ENCODE results near the gene ARHGAP9.
"Not testable (repeated sequence)": the region's sequence is repeated elsewhere in the genome, so short reads cannot be mapped to it uniquely, and the experiment has no call there.

ARHGAP9 gene

DNA sequence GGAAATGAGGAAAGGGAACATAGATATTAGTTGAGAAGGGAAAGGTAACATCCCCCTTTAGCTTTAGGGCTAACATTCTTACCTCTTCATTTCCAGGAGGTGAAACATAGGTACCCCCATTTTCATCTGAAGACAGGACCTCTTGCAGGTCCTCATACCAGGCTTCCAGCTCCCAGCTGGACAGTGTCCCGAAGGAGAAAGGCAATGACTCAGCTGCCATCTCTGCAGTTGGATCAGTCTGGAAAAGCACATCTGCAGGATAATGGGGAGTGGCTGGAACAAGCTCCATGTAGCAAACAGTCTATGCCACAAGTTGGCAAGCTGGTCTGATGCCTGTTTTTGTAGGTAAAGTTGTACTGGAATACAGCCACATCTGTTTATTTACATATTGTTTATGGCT is 37.5 kb upstream of the ARHGAP9 start:
- no peak for DNase-seq

DNA sequence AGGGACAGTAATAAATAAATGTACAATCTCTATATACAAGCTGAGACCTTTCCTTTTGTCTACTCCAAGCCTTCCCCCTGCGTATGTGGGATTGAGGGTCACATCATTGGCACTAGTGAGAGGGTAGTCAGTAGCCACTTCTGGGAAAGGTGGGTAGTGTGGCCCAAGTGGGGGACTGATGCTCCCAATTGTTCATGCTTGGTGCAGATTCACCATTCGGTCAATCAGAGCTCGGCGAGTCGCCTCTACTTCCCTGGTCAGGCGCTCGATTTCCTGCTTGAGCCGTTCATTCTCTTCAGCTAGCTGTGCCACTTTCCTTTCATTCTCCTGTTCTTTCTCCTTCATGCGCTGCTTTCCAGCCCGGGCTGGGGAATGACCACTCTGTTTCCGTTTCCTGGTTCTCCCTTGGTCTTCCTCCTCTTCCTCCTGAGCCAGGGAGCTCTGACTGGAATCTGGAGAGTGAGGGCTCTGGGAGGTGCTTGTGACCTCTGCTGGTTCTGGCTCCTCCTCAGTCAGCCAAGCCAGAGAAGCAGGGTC is 37.0 kb upstream of the ARHGAP9 start:
- no peak for DNase-seq

DNA sequence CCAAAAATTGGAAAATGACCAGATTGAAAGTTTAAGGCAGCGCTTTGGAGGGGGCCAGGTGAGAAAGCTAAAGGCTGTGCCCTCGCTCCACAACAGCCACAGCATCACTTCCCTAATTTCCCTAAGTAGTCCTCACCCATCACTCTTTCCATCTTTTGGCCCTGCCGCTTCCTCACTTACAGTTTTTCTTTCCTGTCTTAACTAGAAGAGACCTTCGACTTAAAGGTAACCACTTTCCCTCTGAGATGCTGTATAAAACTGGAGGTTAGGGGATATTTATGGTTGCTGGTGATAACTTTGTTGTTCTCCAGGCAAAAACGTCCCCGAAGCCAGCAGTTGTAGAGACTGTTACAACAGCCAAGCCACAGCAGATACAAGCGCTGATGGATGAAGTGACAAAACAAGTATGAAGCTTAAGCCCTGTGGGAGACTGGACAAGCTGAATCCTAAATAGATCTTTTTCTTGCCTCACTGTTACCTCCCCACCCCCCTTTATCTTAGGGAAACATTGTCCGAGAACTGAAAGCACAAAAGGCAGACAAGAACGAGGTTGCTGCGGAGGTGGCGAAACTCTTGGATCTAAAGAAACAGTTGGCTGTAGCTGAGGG is 36.4 kb upstream of the ARHGAP9 start:
- no peak for DNase-seq

DNA sequence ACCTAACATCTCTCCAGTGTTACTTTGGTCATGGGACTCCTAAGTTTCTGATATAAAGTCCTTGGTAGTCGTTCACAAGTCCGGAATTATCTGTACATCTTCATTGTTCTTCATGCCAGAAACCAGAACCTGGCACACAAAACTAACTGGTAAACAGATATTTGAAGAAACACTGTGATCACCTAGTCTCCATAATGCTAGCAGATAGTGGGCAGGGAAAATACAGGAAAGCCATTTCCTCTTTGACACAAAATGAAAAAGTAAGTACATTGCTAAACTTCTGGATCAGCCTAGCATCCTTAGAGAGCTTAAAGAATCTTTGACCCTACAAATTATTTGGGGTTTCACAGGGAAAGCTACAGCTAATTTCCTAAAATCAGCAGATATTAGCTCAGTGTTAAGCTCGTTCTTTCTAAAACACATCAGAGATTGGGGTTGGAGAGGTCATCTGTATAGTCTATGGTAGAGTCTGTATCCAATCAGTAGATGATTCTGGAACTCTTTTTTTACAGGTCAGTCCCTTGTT is 35.8 kb upstream of the ARHGAP9 start:
- DNase-seq: no peak

DNA sequence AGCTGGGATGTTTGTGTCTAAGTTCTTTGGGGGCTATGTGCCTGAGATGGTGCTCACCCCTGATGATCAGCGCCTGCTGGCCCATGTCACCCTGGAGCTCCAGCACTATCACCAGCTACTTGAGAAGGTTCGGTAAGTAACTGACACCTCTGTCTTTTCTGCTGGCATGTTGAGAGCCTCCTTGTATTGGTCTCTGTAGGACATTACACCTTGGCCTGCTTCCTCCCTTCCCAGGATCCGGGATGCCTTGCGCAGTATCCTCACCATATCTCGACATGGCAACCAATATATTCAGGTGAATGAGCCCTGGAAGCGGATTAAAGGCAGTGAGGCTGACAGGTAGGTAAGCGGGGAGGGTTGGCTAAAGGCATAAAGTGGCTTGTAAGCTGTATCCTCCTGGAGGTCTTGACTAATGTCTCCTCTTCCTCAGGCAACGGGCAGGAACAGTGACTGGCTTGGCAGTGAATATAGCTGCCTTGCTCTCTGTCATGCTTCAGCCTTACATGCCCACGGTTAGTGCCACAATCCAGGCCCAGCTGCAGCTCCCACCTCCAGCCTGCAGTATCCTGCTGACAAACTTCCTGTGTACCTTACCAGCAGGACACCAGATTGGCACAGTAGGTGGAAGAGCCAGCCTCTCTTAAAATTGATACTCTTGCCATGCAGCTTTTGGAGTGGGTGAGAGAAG is 35.2 kb upstream of the ARHGAP9 start:
- no peak for DNase-seq

DNA sequence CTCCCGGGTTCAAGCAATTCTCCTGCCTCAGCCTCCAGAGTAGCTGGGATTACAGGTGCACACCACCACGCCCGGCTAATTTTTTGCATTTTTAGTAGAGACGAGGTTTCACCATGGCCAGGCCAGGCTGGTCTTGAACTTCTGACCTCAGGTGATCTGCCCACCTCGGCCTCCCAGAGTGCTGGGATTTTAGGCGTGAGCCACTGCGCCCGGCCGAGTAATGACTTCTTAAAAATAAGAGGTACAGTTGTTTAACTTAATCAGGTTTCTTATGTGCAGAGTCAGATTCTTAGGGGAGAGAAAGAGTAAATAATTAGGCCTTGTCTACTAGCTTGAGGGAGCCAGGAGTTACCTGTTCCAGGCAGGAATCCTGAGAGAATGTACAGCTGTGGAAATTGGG is 34.6 kb upstream of the ARHGAP9 start:
- not testable (repeated sequence) for DNase-seq

DNA sequence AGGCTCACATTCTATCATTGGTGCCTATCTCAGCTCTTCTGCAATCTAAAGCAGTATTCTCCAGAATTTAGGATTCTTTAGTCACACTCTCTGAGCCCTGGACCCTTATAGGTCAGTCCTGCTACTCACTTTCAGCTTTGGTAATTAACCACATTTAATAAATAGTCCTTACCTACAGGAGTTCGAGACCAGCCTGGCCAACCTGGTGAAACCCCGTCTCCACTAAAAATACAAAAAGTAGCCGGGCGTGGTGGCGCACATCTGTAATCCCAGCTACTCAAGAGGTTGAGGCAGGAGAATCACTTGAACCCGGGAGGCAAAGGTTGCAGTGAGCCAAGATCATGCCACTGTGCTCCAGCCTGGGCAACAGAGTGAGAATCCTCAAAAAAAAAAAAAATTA is 34.0 kb upstream of the ARHGAP9 start:
- DNase-seq: not testable (repeated sequence)

DNA sequence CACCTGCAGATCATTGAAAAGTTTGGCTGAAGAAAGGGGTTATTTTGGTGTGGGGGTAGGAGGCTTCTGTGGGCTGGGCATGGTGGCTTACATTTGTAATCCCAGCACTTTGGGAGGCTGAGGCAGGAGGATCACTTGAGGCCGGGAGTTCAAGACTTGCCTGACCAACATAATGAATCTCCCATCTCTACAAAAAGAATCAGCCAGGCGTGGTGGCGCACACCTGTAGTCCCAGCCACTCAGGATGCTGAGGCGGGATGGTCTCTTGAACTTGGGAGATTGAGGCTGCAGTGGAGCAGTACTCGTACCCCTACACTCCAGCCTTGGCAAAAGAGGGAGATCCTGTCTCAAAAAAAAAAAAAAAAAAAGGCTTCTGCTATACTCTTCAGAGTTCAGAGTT is 33.6 kb upstream of the ARHGAP9 start:
- no peak for DNase-seq

DNA sequence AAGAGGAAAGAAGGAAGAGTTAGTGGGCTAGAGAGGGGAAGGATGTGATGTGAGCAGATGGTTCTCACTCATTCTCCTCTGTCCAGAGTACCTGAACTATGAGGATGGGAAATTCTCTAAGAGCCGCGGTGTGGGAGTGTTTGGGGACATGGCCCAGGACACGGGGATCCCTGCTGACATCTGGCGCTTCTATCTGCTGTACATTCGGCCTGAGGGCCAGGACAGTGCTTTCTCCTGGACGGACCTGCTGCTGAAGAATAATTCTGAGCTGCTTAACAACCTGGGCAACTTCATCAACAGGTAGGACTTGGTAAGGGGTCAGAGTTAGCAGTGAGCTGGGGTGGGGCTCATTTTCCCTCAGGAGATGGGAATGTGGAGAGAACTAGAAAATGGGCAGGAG is 33.0 kb upstream of the ARHGAP9 start:
- no peak for DNase-seq

DNA sequence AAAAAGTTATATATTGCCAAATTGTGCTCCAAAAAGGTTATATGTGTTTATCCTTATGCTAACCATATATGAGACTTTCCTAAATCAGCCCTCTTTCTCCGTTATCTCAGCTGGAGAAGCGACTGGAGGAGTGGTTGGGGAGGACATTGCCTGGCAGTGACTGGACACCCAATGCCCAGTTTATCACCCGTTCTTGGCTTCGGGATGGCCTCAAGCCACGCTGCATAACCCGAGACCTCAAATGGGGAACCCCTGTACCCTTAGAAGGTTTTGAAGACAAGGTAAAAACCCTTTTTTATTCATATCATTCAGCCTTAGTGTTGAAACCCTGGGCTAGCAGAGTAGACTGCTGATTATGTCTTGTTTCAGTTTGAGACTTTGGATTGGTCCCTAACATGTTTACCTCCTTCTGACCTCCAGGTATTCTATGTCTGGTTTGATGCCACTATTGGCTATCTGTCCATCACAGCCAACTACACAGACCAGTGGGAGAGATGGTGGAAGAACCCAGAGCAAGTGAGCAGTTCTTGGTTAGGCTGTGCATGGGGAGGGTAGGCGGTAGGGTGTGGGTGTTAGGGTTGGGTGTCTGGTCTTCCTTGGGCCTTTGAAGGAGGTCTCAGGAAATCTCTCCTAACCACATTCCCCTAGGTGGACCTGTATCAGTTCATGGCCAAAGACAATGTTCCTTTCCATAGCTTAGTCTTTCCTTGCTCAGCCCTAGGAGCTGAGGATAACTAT is 32.1 kb upstream of the ARHGAP9 start:
- no peak for DNase-seq

DNA sequence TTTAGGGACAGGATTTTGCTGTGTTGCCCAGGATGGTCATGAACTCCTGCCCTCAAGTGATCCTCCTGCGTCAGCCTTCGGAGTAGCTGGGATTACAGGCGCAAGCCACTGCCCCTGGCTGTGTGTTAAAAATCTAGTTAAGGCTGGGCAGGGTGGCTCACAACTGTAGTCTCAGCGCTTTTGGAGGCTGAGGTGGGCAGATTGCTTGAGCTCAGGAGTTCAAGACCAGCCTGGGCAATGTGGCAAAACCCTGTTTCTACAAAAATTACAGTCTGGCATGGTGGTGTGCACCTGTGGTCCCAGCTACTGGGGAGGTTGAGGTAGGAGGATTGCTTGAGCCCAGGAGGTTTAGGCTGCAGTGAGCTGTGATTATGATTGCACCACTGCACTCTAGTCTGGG is 31.5 kb upstream of the ARHGAP9 start:
- DNase-seq: no peak

DNA sequence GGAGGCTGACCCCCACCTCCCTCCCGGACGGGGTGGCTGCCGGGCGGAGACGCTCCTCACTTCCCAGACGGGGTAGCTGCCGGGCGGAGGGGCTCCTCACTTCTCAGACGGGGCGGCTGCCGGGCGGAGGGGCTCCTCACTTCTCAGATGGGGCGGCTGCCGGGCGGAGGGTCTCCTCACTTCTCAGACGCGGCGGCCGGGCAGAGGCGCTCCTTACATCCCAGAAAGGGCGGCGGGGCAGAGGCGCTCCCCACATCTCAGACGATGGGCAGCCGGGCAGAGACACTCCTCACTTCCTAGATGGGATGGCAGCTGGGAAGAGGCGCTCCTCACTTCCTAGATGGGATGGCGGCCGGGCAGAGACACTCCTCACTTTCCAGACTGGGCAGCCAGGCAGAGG is 28.1 kb upstream of the ARHGAP9 start:
- DNase-seq: not testable (repeated sequence)

DNA sequence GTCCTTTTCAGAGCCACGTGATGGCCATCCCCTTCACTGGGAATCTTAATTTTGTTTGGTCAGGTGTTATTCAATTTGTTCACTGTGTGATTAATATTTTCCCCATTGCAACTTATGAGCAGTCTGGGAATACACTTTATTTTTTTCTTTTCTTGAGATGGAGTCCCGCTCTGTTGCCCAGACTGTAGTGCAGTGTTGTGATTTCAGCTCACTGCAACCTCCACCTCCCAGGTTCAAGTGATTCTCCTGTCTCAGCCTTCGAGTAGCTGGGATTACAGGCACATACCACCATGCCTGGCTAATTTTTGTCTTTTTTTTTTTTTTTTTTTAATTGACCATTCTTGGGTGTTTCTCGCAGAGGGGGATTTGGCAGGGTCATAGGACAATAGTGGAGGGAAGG is 26.9 kb upstream of the ARHGAP9 start:
- not testable (repeated sequence) for DNase-seq

DNA sequence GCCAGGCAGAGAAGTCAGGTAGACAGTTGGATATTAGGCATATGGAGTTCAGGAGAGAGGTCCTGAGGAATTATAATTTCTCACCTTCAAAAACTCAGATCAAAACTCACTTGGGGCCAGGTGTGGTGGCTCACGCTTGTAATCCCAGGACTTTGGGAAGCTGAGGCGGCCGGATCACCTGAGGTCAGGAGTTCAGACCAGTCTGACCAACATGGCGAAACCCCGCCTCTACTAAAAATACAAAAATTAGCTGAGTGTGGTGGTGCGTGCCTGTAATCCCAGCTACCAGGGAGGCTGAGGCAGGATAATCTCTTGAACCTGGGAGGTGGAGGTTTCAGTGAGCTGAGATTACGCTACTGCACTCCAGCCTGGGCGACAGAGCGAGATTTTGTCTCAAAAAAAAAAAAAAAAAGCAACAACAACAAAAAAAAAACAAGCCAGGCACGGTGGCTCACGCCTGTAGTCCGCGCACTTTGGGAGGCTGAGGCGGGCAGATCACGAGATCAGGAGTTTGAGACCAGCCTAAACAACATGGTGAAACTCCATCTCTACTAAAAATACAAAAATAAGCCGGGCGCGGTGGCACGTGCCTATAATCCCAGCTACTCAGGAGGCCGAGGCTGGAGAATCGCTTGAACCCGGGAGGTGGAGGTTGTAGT is 22.8 kb upstream of the ARHGAP9 start:
- DNase-seq: not testable (repeated sequence)

DNA sequence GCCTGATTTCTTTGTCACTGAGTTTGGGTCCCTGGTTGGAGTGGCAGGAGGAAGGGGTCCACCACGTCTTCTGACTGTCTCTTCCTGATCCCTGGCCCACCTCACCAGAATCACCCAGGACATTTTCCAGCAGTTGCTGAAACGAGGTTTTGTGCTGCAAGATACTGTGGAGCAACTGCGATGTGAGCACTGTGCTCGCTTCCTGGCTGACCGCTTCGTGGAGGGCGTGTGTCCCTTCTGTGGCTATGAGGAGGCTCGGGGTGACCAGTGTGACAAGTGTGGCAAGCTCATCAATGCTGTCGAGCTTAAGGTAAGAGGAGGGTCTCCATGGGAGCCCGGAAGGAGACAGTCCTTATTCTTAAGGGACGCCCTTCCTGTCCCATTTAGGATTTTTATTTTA is 20.5 kb upstream of the ARHGAP9 start:
- no peak for DNase-seq

DNA sequence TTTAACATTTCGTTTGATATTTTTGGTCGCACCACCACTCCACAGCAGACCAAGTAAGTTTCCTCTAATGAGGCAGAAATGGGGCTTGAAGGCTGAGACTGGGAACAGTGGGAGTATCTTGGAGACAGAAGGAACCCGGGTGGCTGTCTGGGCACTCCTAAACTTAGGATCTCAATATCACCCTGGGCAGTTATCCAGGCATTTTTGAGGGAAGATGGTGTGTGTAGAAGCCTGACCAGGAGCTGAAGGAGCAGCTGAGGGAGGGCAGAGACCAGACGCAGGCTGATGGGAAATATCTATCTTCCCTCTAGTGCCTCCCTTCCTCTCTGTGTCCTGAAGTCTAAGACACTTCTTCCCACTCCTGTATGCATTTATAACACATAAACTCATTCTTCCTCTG is 18.9 kb upstream of the ARHGAP9 start:
- no peak for DNase-seq

DNA sequence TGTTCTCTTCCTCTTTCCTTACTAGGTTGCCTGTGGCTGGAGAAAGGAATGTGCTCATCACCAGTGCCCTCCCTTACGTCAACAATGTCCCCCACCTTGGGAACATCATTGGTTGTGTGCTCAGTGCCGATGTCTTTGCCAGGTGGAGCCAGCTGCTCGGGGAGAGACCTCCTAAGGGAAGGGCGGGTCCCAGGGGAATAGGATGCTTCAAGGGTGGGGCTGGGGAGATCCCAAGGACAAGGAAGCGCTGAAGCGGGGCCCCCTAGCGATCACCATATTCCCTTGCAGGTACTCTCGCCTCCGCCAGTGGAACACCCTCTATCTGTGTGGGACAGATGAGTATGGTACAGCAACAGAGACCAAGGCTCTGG is 18.5 kb upstream of the ARHGAP9 start:
- DNase-seq: no peak

DNA sequence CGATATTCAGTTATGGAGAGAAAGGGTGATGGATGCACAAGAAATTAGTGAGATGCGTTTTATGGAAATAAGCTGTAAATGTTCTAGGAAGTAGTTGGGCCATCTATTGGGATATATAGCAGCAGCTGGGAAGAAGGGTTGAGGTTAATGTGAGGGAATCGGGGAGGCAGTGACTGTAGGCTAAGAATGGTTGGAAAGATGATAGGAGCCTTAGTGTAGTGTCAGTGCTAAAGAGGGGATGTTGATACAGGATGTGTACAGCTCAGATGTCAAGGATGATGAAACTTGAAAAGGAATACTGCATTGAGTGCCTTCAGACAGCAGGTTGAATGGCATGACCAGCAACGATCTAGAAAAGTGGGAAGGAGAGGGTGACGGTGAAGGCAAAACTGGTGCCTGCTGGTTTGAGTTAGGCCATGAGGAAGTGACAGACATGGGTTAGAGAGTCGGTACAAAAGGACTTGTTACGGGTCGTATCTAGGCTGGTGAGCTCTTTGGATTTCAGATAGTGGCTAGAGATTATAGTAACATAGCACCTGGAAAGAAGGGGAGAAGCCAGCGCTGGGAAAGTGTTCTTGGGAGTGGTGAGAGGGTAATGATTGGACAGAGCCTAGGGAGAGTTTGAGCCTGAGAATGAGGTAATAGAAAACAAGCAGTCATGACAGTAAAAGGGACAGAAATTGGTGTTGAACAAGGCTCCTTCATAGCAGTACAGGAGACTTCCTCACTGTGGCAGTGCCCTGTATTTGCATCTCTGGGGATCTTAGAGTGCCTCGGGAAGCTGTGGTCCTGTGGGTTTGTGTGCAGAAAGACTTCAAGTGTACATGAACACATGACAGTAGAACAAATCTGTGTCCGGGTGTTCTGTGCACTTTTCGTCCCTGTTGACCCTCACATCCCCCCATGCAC is 17.8 kb upstream of the ARHGAP9 start:
- no peak for DNase-seq

DNA sequence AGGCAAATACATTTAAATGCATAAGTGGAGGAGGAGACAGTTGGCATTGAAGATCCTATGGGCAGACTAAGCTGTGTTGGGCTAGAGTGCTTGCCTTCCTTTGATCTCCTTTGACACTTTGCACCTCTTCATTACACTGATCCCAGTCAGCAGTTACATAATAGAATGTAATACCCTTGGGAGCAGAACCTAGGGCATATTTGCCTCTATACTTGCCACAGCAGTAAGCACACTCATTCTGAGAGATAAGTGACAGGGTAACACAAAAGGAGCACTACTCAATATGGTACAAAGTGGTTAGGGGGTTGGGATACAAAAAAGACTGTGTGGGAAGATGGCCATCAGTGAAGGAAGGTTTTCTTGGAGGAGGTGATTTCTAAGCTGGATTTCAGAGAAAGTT is 17.2 kb upstream of the ARHGAP9 start:
- DNase-seq: no peak

DNA sequence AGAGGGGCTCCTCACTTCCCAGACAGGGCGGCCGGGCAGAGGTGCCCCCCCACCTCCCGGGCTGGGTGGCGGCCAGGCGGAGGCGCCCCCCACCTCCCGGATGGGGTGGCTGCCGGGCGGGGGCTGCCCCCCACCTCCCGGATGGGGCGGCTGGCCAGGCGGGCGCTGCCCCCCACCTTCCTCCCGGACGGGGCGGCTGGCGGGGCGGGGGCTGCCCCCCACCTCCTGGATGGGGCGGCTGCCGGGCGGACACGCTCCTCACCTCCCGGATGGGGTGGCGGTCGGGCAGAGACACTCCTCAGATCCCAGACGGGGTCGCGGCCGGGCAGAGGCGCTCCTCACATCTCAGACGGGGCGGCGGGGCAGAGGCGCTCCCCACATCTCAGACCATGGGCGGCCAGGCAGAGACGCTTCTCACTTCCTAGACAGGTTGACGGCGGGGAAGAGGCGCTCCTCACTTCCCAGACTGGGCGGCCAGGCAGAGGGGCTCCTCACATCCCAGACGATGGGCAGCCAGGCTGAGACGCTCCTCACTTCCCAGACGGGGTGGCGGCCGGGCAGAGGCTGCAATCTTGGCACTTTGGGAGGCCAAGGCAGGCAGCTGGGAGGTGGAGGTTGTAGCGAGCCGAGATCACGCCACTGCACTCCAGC is 15.5 kb upstream of the ARHGAP9 start:
- DNase-seq: not testable (repeated sequence)

DNA sequence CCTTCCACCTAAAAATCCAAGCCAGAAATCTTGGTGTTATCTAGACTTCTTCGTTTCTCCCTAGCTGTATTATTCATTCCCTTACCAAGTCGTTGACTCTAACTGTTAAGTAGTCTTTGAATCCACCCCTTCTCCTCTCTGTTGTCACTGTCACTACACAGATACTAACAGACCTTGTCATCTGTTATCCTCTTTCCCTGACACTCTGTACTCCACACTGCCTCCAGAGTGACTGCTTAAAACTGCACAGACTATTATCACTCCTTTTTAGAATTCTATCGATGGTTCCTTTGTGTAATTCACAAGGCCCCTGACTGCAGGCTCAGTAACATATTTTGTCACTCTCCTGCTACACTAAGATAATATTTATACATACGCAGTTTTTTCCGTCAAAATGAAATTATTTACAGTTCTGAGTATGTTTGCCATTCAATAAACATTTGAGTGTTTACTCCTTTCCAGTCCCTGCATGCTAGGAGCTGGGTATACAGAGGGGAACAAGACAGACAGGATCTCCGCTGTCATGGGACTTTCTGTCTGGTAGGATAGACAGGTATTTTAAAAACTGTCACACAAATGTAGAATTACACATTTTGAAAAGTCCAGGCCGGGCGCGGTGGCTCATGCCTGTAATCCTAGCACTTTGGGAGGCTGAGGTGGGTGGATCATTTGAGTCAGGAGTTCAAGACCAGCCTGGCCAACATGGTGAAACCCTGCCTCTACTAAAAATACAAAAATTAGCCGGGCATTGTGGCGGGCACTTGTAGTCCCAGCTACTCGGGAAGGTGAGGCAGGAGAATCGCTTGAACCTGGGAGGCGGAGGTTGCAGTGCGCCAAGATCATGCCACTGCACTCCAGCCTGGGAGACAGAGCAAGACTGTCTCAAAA is 12.0 kb upstream of the ARHGAP9 start:
- no peak for DNase-seq

Measured in activated effector memory CD4-positive, alpha-beta T cell treated with Interleukin-2 at 50 U/mL for 16 hours (primary cell).